Activated CD4-positive, alpha-beta T cell treated with anti-CD3 and anti-CD28 coated beads for 1 hour (primary cell): ENCODE results near the gene TMF1.

Experiments
- DNase-seq: peaks from one replicate; pipeline ENCODE4 v3.0.0-alpha.2; 2020

TMF1 gene

GRCh38 chr3:68972358-68972979, 79.7 kb downstream of the TMF1 start:
- no peak for DNase-seq
